ENCODE results near the gene MCU. TPM values are rescaled to one million over a fixed set of nuclear protein-coding genes. Genes with fewer than 3 reads are reported as not detected.

MCU gene
- total and polyA plus RNA-seq, 2 donors (not counting 1 experiment from before 2014, with no cell fraction given), result 11.7 to 21.1 TPM

DNA sequence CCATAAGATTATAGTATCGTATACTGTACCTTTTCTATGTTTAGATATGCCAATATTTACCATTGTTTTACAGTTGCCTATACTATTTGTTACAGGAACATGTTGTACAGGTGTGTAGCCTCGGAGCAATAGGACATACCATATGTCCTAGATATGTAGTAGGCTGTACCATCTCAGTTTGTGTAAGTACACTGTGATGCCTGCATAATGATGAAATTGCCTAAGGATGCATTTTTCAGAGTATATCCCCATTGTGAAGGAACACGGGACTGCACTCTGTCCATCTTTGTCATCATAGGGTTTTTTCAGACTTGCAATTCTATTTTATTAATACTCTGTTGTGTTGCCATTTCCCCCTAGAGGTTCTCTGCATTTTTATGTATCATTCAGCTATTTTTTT, 50.1 kb downstream of the MCU start:
- ATAC-seq (ENCODE audit: low read depth) (no peak), DNase-seq (no peak)
- Mint-ChIP-seq H3K4me1 (peaks cover 15% of the 10 kb centered on the region), H3K27ac (no peak overlapping the region), H3K27me3 (no peaks in the 10 kb centered on the region), H3K9me3 (ENCODE audit: insufficient read depth) (no peaks in the 10 kb centered on the region), H3K4me3 (no peak overlapping the region)
- H3K27ac ChIP-seq (ENCODE audit: low read length in 2 of 2), result no peak overlapping the region
- no peak overlapping the region for H3K9ac ChIP-seq (ENCODE audit: low read length)
- no peak overlapping the region for H2AFZ ChIP-seq (ENCODE audit: insufficient read depth, low read depth, low read length, poor library complexity, severe bottlenecking)
- no peak overlapping the region for H3K4me2 ChIP-seq (replicated peaks; ENCODE audit: low read depth, low read length, poor library complexity, severe bottlenecking)
- WGBS (ENCODE audit: insufficient coverage), result no CpG with 5 or more reads among the region's 3 CpGs
- no peak overlapping the region for H3K4me3 ChIP-seq (ENCODE audit: control extremely low read depth in 1 of 5, extremely low read depth in 1 of 5, insufficient read depth in 1 of 5, low read depth in 2 of 5, low read length in 4 of 5)
- peaks cover 8% of the 10 kb centered on the region for H3K79me2 ChIP-seq (ENCODE audit: control insufficient read depth, insufficient read depth, low read length)
- TF ChIP-seq EZH2 (IDR thresholded peaks at IDR 0.05; ENCODE audit: borderline replicate concordance, insufficient read depth, low read depth, low read length, poor library complexity, severe bottlenecking), result no peak
- TF ChIP-seq CTCF (IDR thresholded peaks at IDR 0.05), result no peak
- ChIA-PET POLR2A (no interaction called here), CTCF (no interaction called here)
- H3K9me3 ChIP-seq (ENCODE audit: control extremely low read depth in 1 of 3, control insufficient read depth in 2 of 3, insufficient read depth in 1 of 3, low read length in 2 of 3), result no peaks in the 10 kb centered on the region
- intact Hi-C loops (cut with micrococcal nuclease), result no loop called here
- no peaks in the 10 kb centered on the region for H3K4me1 ChIP-seq (ENCODE audit: control insufficient read depth in 2 of 2, insufficient read depth in 2 of 2, low read length in 2 of 2)
- no peaks in the 10 kb centered on the region for H3K27me3 ChIP-seq (replicated peaks in 1 of 4; ENCODE audit: control extremely low read depth in 1 of 4, control insufficient read depth in 3 of 4, insufficient read depth in 4 of 4, low read length in 3 of 4)
- H3K36me3 ChIP-seq (replicated peaks in 1 of 2; ENCODE audit: control extremely low read depth in 1 of 2, control insufficient read depth in 1 of 2, extremely low read depth in 1 of 2, insufficient read depth in 2 of 2, low read length in 1 of 2), result no peaks in the 10 kb centered on the region
- peaks cover under 1% of the 10 kb centered on the region for H4K20me1 ChIP-seq (ENCODE audit: control insufficient read depth, insufficient read depth, low read length, poor library complexity, severe bottlenecking)

DNA sequence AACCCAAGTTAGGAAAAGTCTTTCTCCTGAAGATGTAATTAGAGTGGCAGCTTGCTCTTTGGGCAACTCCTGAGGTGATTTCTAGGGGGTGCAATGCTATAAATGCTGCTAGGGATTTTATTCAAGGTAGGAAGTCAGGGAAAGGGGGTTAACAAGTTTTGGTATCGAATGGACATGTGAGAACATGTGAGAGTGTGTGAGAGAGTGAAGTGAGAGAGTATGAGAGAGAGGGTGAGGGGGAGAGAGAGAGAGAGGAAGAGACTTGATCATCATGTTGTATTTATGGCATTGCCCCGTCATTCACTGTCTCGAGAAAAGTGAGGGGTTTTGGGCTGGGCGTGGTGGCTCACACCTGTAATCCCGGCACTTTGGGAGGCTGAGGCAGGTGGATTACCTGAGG, 50.9 kb downstream of the MCU start:
- Histone ChIP-seq H3K9me3 (ENCODE audit: control extremely low read depth in 1 of 3, control insufficient read depth in 2 of 3, insufficient read depth in 1 of 3, low read length in 2 of 3) (no peaks in the 10 kb centered on the region), H3K27me3 (replicated peaks in 1 of 4; ENCODE audit: control extremely low read depth in 1 of 4, control insufficient read depth in 3 of 4, insufficient read depth in 4 of 4, low read length in 3 of 4) (no peaks in the 10 kb centered on the region), H3K79me2 (ENCODE audit: control insufficient read depth, insufficient read depth, low read length) (peaks cover 8% of the 10 kb centered on the region), H4K20me1 (ENCODE audit: control insufficient read depth, insufficient read depth, low read length, poor library complexity, severe bottlenecking) (no peaks in the 10 kb centered on the region), H3K27ac (ENCODE audit: low read length in 2 of 2) (no peak overlapping the region), H3K4me1 (ENCODE audit: control insufficient read depth in 2 of 2, insufficient read depth in 2 of 2, low read length in 2 of 2) (no peaks in the 10 kb centered on the region), H3K9ac (ENCODE audit: low read length) (no peak overlapping the region), H3K36me3 (replicated peaks in 1 of 2; ENCODE audit: control extremely low read depth in 1 of 2, control insufficient read depth in 1 of 2, extremely low read depth in 1 of 2, insufficient read depth in 2 of 2, low read length in 1 of 2) (no peaks in the 10 kb centered on the region), H2AFZ (ENCODE audit: insufficient read depth, low read depth, low read length, poor library complexity, severe bottlenecking) (no peak overlapping the region), H3K4me3 (ENCODE audit: control extremely low read depth in 1 of 5, extremely low read depth in 1 of 5, insufficient read depth in 1 of 5, low read depth in 2 of 5, low read length in 4 of 5) (no peak overlapping the region), H3K4me2 (replicated peaks; ENCODE audit: low read depth, low read length, poor library complexity, severe bottlenecking) (no peak overlapping the region)
- POLR2A ChIA-PET, result no interaction called here
- ATAC-seq (ENCODE audit: low read depth) (no peak), DNase-seq (no peak)
- CTCF ChIA-PET, result no interaction called here
- intact Hi-C loops (cut with micrococcal nuclease), result no loop called here
- Mint-ChIP-seq H3K27ac (no peak overlapping the region), H3K4me1 (peaks cover 8% of the 10 kb centered on the region), H3K4me3 (no peak overlapping the region), H3K9me3 (ENCODE audit: insufficient read depth) (no peaks in the 10 kb centered on the region), H3K27me3 (no peaks in the 10 kb centered on the region)
- no peak for TF ChIP-seq CTCF (IDR thresholded peaks at IDR 0.05)
- no peak for TF ChIP-seq EZH2 (IDR thresholded peaks at IDR 0.05; ENCODE audit: borderline replicate concordance, insufficient read depth, low read depth, low read length, poor library complexity, severe bottlenecking)
- WGBS (ENCODE audit: insufficient coverage), result 100% methylated on average over 5 of the region's 5 CpGs

Measured in B cell (primary cell).